Renal cortex interstitium (tissue), 15 donors: ENCODE measurements around the gene TTC19. TPM values are rescaled to one million over a fixed set of nuclear protein-coding genes. Genes with fewer than 3 reads are reported as not detected.

Experiments
- DNase-seq, 11 donors: peaks; one replicate each; pipeline ENCODE4 v3.0.0-alpha.2; 2013; ENCODE audit warnings: low read depth in 9 of 11, low spot score in 4 of 11; ENCODE audit errors: extremely low read depth in 1 of 11
- long read RNA-seq, 16 experiments: transcript quantifications; one replicate each; lab custom pipeline, GENCODE V29; 2026
- polyA plus RNA-seq, 3 donors: library from polyadenylated mRNA; unstranded; fragments of 120-200 nt; gene quantifications; one replicate each; pipeline ENCODE4 v1.2.1, GENCODE V29; 2013; ENCODE audit not compliant: insufficient read length in 3 of 3

Gene TTC19, protein sequence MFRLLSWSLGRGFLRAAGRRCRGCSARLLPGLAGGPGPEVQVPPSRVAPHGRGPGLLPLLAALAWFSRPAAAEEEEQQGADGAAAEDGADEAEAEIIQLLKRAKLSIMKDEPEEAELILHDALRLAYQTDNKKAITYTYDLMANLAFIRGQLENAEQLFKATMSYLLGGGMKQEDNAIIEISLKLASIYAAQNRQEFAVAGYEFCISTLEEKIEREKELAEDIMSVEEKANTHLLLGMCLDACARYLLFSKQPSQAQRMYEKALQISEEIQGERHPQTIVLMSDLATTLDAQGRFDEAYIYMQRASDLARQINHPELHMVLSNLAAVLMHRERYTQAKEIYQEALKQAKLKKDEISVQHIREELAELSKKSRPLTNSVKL
- 10 to 100 TPM; 51.1 to 70.3 (median 61.0) TPM for polyA plus RNA-seq
- long read RNA-seq, donor 1, transcript TTC19-201 (10 exons, 3,002 nt), result major isoform, 12 of 13 reads
- long read RNA-seq, donor 1, partial matches to known transcripts, result 0 of 13 reads
- long read RNA-seq, donor 1, other reads (novel, unspliced or antisense), result 0 of 13 reads
- long read RNA-seq, donor 2, transcript TTC19-201 (10 exons, 3,002 nt), result major isoform, 8 of 29 reads
- long read RNA-seq, donor 2, partial matches to known transcripts, result 20 of 29 reads
- long read RNA-seq, donor 2, other reads (novel, unspliced or antisense), result 0 of 29 reads
- long read RNA-seq, donor 3, transcript TTC19-201 (10 exons, 3,002 nt), result major isoform, 24 of 85 reads
- long read RNA-seq, donor 3, partial matches to known transcripts, result 61 of 85 reads
- long read RNA-seq, donor 3, other reads (novel, unspliced or antisense), result 0 of 85 reads
- long read RNA-seq, donor 4, transcript TTC19-201 (10 exons, 3,002 nt), result major isoform, 10 of 45 reads
- long read RNA-seq, donor 4, partial matches to known transcripts, result 32 of 45 reads
- long read RNA-seq, donor 4, other reads (novel, unspliced or antisense), result 0 of 45 reads
- long read RNA-seq, donor 5, result 0 reads
- long read RNA-seq, donor 6, transcript TTC19-201 (10 exons, 3,002 nt), result major isoform, 12 of 37 reads
- long read RNA-seq, donor 6, partial matches to known transcripts, result 20 of 37 reads
- long read RNA-seq, donor 6, other reads (novel, unspliced or antisense), result 0 of 37 reads
- long read RNA-seq, donor 7, transcript TTC19-201 (10 exons, 3,002 nt), result major isoform, 7 of 92 reads
- long read RNA-seq, donor 7, partial matches to known transcripts, result 83 of 92 reads
- long read RNA-seq, donor 7, other reads (novel, unspliced or antisense), result 0 of 92 reads
- long read RNA-seq, donor 8, result 0 reads
- long read RNA-seq, donor 9, transcript TTC19-201 (10 exons, 3,002 nt), result major isoform, 8 of 9 reads
- long read RNA-seq, donor 9, partial matches to known transcripts, result 0 of 9 reads
- long read RNA-seq, donor 9, other reads (novel, unspliced or antisense), result 0 of 9 reads
- long read RNA-seq, donor 10, transcript TTC19-201 (10 exons, 3,002 nt), result major isoform, 10 of 11 reads
- long read RNA-seq, donor 10, partial matches to known transcripts, result 0 of 11 reads
- long read RNA-seq, donor 10, other reads (novel, unspliced or antisense), result 0 of 11 reads
- long read RNA-seq, donor 11, transcript TTC19-201 (10 exons, 3,002 nt), result major isoform, 15 of 15 reads
- long read RNA-seq, donor 11, partial matches to known transcripts, result 0 of 15 reads
- long read RNA-seq, donor 11, other reads (novel, unspliced or antisense), result 0 of 15 reads
- long read RNA-seq, donor 12, partial matches to known transcripts, result 0 of 8 reads
- long read RNA-seq, donor 12, other reads (novel, unspliced or antisense), result 0 of 8 reads
- long read RNA-seq, donor 13, result 0 reads
- long read RNA-seq, donor 14, transcript TTC19-201 (10 exons, 3,002 nt), result major isoform, 13 of 59 reads
- long read RNA-seq, donor 14, partial matches to known transcripts, result 45 of 59 reads
- long read RNA-seq, donor 14, other reads (novel, unspliced or antisense), result 0 of 59 reads
- long read RNA-seq, donor 15, partial matches to known transcripts, result 0 of 5 reads
- long read RNA-seq, donor 15, other reads (novel, unspliced or antisense), result 0 of 5 reads
- long read RNA-seq, donor 16, transcript TTC19-201 (10 exons, 3,002 nt), result major isoform, 38 of 788 reads
- long read RNA-seq, donor 16, partial matches to known transcripts, result 711 of 788 reads
- long read RNA-seq, donor 16, other reads (novel, unspliced or antisense), result 32 of 788 reads

- peak; percentile 83 to 94 (median 92) for DNase-seq
These were observed at the start of gene TTC19, which contains the start of gene ZSWIM7 for GRCh38 chr17:15999141-15999973. Gene TTC19 (plus strand): TSS chr17:15999824. CDS start chr17:15999849, 25 bp downstream. Gene ZSWIM7 (minus strand): TSS chr17:15999704. CDS start chr17:15999594, 110 bp downstream.

GRCh38 chr17:15951368-15952047 is 48.1 kb upstream of the TTC19 start:
- DNase-seq, result no peak

- DNase-seq, result no peak
These were observed 47.5 kb upstream of the TTC19 start for GRCh38 chr17:15952048-15952532.

GRCh38 chr17:15952916-15953790 is 46.5 kb upstream of the TTC19 start:
- no peak for DNase-seq

GRCh38 chr17:15954222-15954621 is 45.4 kb upstream of the TTC19 start:
- DNase-seq, result no peak

DNA sequence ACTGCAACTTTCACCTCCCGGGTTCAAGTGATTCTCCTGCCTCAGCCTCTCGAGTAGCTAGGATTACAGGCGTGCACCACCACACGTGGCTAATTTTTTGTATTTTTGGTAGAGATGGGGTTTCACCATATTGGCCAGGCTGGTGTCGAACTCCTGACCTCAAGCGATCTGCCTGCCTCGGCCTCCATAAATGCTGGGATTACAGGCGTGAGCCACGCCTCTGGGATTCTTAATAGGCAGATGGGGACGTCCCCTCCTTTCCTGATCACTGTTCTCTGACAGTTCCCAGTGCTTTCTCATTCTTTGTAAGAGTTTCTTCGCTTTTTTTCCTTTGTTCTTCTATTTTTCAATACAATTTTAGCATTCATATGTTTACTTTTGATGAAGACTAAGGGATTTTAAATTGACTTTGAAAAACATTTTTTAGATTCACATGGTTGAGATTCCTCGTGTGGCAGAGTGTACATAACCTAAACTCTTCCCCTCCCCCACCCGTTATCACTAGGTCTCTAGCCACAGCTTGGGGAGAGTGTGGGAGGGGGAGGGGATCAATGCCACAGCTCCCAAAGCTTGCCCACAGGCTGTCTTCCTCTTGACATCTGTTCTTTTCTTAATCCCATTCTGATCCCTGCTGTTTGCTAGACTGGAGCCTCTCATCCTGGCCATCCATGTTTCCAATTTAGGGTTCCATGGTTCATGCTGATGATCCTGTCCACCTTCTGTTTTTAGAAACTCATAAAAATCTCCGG is 43.7 kb upstream of the TTC19 start:
- no peak for DNase-seq

GRCh38 chr17:15957206-15957605 is 42.4 kb upstream of the TTC19 start:
- DNase-seq, result no peak

DNA sequence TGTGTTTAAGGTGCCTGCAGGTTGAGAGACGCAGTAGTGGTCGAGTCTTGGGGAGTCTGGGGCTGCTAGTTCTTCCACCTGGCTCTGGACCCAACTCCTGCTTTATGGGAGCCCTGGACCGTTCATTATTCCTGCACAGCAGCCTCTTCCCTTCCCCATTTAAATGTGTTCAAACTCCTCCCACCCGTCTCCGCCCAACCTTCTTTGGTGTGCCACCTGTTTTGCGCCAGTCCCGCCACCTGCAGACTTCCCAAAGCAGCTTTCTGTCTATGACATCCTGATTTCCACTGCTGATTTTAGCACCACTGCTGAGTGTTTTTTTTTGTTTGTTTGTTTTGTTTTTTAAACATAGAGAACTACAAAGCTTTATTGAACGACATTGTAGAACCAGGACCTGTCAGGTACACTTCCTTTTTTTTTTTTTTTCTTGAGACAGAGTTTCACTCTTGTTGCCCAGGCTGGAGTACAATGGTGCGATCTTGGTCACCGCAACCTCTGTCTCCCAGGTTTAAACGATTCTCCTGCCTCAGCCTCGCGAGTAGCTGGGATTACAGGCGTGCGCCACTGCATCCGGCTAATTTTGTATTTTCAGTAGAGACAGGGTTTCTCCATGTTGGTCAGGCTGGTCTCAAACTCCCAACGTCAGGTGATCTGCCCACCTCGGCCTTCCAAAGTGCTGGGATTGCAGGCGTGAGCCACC is 41.9 kb upstream of the TTC19 start:
- no peak for DNase-seq

DNA sequence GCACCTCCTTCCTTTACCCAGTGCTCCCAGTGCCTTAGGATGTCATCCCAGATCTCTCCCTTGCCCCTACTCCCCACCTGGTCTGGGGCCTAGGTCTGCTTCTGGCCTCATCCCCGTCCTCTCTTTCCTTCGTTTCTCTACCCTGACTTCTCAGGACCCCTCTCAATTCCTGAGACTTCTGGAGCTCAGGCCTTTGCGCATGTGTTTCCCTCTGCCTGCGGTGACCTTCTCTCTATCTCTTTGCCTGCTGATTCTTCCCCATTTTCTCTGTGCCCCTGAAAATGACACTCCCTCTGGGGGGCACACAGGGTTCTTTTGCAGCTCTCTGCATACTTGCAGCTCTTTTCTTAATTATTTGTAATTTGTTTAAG is 41.2 kb upstream of the TTC19 start:
- no peak for DNase-seq

GRCh38 chr17:15963670-15964110 is 35.9 kb upstream of the TTC19 start:
- DNase-seq, result no peak

- no peak for DNase-seq
These were observed 34.1 kb upstream of the TTC19 start for GRCh38 chr17:15965528-15965927.

- DNase-seq, result peak in 2 of 11 donors; percentile 26 to 30
These were observed 33.3 kb upstream of the TTC19 start for GRCh38 chr17:15966183-15966878.

- DNase-seq, result peak in 1 of 11 donors; percentile 12
These were observed 32.8 kb upstream of the TTC19 start for GRCh38 chr17:15966879-15967248.
